ENCODE results near the gene LZTS2. TPM values are rescaled to one million over a fixed set of nuclear protein-coding genes. Genes with fewer than 3 reads are reported as not detected.

LZTS2 gene
- total RNA-seq, 4 donors from 2014 or later, result 51.5 to 123 (median 85.2) TPM

DNA sequence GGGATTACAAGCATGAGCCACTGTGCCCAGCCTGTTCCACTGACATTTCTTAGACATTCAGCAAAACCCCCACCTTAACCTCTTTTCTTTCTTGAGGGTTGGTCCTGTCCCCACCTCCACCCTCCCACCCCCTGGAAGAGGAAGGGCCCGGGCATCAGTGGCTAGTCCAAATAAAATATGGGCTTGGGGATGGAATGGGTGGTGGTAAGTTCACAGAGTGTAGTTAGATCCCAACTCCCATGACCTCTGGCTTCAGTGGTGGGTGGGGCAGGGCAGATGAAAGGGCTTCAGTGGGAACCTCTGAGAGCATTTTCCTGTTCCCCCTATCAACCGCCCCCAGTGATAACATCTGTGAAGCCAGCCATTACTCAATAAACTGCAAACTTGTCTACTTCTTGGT, 41.2 kb downstream of the LZTS2 start:
- Histone ChIP-seq H3K9me3 (no peaks in the 10 kb centered on the region), H3K4me1 (peaks cover 0 to 5% of the 10 kb centered on the region in 2 donors), H3K27ac (no peak overlapping the region), H3K36me3 (no peaks in the 10 kb centered on the region), H3K27me3 (no peaks in the 10 kb centered on the region), H3K4me3 (no peak overlapping the region)
- TF ChIP-seq POLR2A (IDR thresholded peaks at IDR 0.05), result no peak
- TF ChIP-seq, protein P1, sequence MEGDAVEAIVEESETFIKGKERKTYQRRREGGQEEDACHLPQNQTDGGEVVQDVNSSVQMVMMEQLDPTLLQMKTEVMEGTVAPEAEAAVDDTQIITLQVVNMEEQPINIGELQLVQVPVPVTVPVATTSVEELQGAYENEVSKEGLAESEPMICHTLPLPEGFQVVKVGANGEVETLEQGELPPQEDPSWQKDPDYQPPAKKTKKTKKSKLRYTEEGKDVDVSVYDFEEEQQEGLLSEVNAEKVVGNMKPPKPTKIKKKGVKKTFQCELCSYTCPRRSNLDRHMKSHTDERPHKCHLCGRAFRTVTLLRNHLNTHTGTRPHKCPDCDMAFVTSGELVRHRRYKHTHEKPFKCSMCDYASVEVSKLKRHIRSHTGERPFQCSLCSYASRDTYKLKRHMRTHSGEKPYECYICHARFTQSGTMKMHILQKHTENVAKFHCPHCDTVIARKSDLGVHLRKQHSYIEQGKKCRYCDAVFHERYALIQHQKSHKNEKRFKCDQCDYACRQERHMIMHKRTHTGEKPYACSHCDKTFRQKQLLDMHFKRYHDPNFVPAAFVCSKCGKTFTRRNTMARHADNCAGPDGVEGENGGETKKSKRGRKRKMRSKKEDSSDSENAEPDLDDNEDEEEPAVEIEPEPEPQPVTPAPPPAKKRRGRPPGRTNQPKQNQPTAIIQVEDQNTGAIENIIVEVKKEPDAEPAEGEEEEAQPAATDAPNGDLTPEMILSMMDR (IDR thresholded peaks at IDR 0.05), result no peak
- intact Hi-C loops (cut with DNase I; ENCODE audit: low total_unique reads), result no loop called here
- no peak for DNase-seq

DNA sequence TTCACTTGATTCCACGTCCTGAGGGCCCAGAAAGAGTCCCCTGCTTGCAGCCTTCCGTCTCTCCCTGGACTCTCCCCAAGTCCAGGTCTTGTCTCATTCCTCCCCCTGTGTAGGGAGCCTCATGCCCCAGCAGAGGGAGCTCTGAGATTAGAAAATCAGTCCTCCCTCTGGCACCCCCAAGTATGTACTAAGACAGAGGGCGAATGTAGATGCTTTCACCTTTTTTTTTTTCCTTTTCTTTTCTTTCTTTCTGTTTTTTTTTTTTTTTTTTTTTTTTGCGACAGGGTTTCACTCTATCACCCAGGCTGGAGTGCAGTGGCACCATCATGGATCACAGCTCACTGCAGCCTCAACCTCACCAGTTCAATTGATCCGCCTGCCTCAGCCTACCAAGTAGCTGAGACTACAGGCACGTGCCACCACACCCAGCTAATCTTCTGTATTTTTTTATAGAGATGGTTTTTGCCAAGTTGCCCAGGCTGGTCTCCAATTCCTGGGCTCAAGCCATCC, 41.7 kb downstream of the LZTS2 start:
- DNase-seq, result peak; percentile 84 to 89
- TF ChIP-seq, protein P1 (IDR thresholded peaks at IDR 0.05), result peak; percentile 82 to 89 (median 87)
- no peak for TF ChIP-seq POLR2A (IDR thresholded peaks at IDR 0.05)
- H3K4me1 ChIP-seq, result peaks cover 0 to 5% of the 10 kb centered on the region in 2 donors
- no peaks in the 10 kb centered on the region for H3K36me3 ChIP-seq
- no peaks in the 10 kb centered on the region for H3K27me3 ChIP-seq
- intact Hi-C loops (cut with DNase I; ENCODE audit: low total_unique reads), result no loop called here
- H3K4me3 ChIP-seq, result no peak overlapping the region
- no peaks in the 10 kb centered on the region for H3K9me3 ChIP-seq
- peak overlapping the region in 1 of 2 donors; percentile 95 for H3K27ac ChIP-seq

DNA sequence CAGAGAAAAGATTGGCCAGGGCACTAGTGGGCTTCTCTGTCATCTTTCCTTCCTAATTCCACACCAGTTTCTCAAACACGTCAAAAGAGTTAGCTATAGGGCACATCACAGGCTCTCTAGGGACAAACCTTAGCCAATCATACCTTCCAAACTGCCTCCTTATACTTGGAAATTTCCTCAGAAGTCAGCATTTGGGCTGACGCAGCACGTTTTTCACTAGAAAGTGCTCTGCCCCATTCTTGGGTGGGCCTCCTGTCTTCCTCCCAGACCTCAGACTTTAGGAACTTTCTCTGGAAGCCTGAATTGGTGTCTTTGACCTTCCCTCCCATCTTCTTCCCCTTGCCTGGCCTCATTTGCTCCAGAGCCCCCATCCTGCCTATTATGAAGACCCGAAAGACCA, 42.5 kb downstream of the LZTS2 start:
- DNase-seq, result no peak
- H3K9me3 ChIP-seq, result no peaks in the 10 kb centered on the region
- peaks cover 0 to 2% of the 10 kb centered on the region in 2 donors for H3K27me3 ChIP-seq
- peak overlapping the region; percentile 38 to 50 for H3K4me3 ChIP-seq
- H3K27ac ChIP-seq, result peak overlapping the region; percentile 86 to 95
- intact Hi-C loops (cut with DNase I; ENCODE audit: low total_unique reads), result no loop called here
- no peaks in the 10 kb centered on the region for H3K36me3 ChIP-seq
- no peak for TF ChIP-seq POLR2A (IDR thresholded peaks at IDR 0.05)
- TF ChIP-seq, protein P1 (IDR thresholded peaks at IDR 0.05), result no peak
- H3K4me1 ChIP-seq, result peaks cover 0 to 5% of the 10 kb centered on the region in 2 donors

DNA sequence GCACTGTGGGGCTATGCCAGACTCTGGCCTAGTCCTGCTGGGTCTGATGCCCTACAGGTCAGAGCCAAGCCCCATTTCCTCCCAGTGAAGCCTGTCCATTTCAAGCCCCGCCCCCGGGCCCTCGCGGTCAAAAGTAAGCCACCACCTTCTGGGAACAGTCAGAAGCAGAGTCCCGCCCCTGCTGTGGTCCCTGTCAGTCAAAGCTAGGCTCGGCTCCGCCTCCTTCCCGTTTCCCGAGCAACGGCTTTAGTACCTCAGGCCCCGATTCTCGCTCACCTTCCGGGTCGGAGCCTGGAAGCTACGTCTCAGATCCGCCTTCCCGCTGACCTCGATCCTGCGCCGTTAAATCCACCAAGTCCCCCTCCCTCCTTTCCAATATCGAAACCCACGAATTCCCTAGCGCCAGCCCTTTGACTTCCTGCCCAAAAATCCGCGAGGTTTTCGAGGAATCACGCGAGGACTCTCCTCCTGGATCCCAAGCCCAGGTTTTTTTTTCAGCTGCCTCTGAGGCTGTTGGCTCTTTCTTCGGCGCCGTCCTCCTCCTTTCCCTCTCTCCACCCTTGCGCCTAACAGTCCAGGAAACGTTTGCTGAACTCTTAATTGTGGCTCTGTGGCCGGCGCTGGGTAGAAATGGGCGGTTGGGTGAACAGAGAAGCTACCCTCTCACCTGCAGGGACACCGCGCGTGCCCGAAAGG, 43.2 kb downstream of the LZTS2 start:
- Histone ChIP-seq H3K36me3 (no peaks in the 10 kb centered on the region), H3K27ac (peak overlapping the region; percentile 86 to 95), H3K27me3 (peaks cover 0 to 9% of the 10 kb centered on the region in 2 donors), H3K9me3 (no peaks in the 10 kb centered on the region), H3K4me3 (peak overlapping the region; percentile 38 to 50), H3K4me1 (peaks cover 0 to 5% of the 10 kb centered on the region in 2 donors)
- TF ChIP-seq POLR2A (IDR thresholded peaks at IDR 0.05), result peak in 1 of 2 donors; percentile 61
- TF ChIP-seq, protein P1 (IDR thresholded peaks at IDR 0.05), result peak in 2 of 4 experiments; percentile 2 to 20
- peak; percentile 96 to 97 for DNase-seq
- intact Hi-C loops (cut with DNase I; ENCODE audit: low total_unique reads), result no loop called here

DNA sequence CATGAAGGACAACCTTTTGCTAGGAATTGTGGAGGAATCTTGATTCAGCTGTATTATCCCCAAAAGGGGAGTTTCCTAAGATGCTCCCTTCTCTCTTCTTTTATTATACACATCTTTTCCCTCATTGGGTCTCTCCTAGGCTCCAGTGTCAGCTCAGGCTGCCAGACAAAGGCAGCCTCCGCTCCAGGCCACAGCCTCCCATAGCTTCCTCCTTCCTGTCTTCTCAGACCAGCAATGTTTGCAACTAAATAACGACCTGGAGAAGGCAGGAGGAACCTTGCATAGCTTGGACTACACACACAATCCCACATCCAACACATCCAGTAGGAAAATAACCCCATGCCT, 43.7 kb downstream of the LZTS2 start:
- no peaks in the 10 kb centered on the region for H3K36me3 ChIP-seq
- H3K27ac ChIP-seq, result peak overlapping the region; percentile 86 to 95
- intact Hi-C loops (cut with DNase I; ENCODE audit: low total_unique reads), result no loop called here
- H3K4me3 ChIP-seq, result peak overlapping the region; percentile 38 to 50
- peaks cover 0 to 5% of the 10 kb centered on the region in 2 donors for H3K4me1 ChIP-seq
- DNase-seq, result no peak
- no peak for TF ChIP-seq POLR2A (IDR thresholded peaks at IDR 0.05)
- TF ChIP-seq, protein P1 (IDR thresholded peaks at IDR 0.05), result no peak
- no peaks in the 10 kb centered on the region for H3K9me3 ChIP-seq
- peaks cover 4 to 15% of the 10 kb centered on the region in 2 donors for H3K27me3 ChIP-seq

Measured in uterus (tissue), 4 donors.